HepG2 (cell line): ENCODE results near the gene KANSL3. TPM values are rescaled to one million over a fixed set of nuclear protein-coding genes. Genes with fewer than 3 reads are reported as not detected.

Source experiments
- ATAC-seq: fragments of 200-7000 bp; cut with Tn5 transposase; 3 replicates; pipeline ENCODE4 v1.9.1; 2020; ENCODE audit warnings: mild to moderate bottlenecking, moderate library complexity
- BruUV-seq: library from RNA; stranded (reverse); fragments of 400-500 nt; replicated peaks from 2 replicates; lab custom pipeline; 2021; lab: Mats Ljungman, UMichigan
- CTCF ChIA-PET: fragments of 300-600 bp; formaldehyde crosslinking; extraction: SDS; loops from one replicate; lab custom pipeline; 2021; ENCODE audit warnings: low total read pairs, inconsistent platforms, low intra/inter-chr PET ratio; lab: Yijun Ruan, JAX
- POLR2A ChIA-PET: fragments of 350-600 bp; sonication (Branson Sonifier 250); formaldehyde crosslinking; loops from one replicate; lab custom pipeline; 2020; ENCODE audit warnings: antibody characterized with exemption, inconsistent platforms; lab: Yijun Ruan, JAX
- DNase-seq: peaks from one replicate; pipeline ENCODE4 v3.0.0-alpha.2; 2015; ENCODE audit warnings: low spot score
- FAIRE-seq: peaks from 3 replicates; lab custom pipeline; 2011; peaks lifted over from hg19 to GRCh38; lab: Jason Lieb, UNC
- H2AFZ ChIP-seq: one replicate; pipeline ENCODE4 v1.6.1; 2011; ENCODE audit warnings: low read length, inconsistent platforms
- H3K27ac ChIP-seq: fragments of 300-600 bp; 3 replicates; pipeline ENCODE4 v1.8.0; 2011; ENCODE audit warnings: mixed run types, mild to moderate bottlenecking, mixed read lengths, low read length, inconsistent platforms; ENCODE audit not compliant: insufficient read depth; ENCODE audit errors: extremely low read length
- H3K27me3 ChIP-seq, 2 experiments: fragments of 200-600 bp in 1 of 2; 2 replicates in 1 of 2; 3 replicates in 1 of 2; pipeline versions ENCODE4 v1.6.0 to v1.8.0; 2011; ENCODE audit warnings: low read length in 2 of 2, mild to moderate bottlenecking in 2 of 2, moderate library complexity in 2 of 2, inconsistent platforms in 1 of 2; ENCODE audit not compliant: insufficient read depth in 2 of 2, control insufficient read depth in 1 of 2
- H3K36me3 ChIP-seq, 2 experiments: fragments of 200-600 bp in 1 of 2; replicated peaks in 1 of 2; 2 replicates in 1 of 2; 3 replicates in 1 of 2; pipeline versions ENCODE4 v1.5.1 to v1.8.0; 2011; ENCODE audit warnings: low read length in 2 of 2, inconsistent platforms in 1 of 2; ENCODE audit not compliant: insufficient read depth in 2 of 2, control insufficient read depth in 1 of 2
- H3K4me1 ChIP-seq: 2 replicates; pipeline ENCODE4 v1.5.1; 2012; ENCODE audit warnings: low read length, inconsistent platforms; ENCODE audit not compliant: insufficient read depth
- H3K4me2 ChIP-seq: 2 replicates; pipeline ENCODE4 v1.6.0; 2011; ENCODE audit warnings: low read depth, low read length, inconsistent platforms
- H3K4me3 ChIP-seq, 3 experiments: fragments of 200-600 bp in 1 of 3; sonication (generic), shearing (Covaris generic) in 1 of 3; replicated peaks in 1 of 3; 2 replicates each; pipeline ENCODE4 v1.5.1; 2011 to 2016; ENCODE audit warnings: low read length in 3 of 3, inconsistent platforms in 2 of 3, low read depth in 2 of 3, mild to moderate bottlenecking in 2 of 3, control low read depth in 1 of 3, mixed read lengths in 1 of 3; ENCODE audit not compliant: insufficient read depth in 1 of 3
- H3K79me2 ChIP-seq: one replicate; pipeline ENCODE4 v1.6.1; 2011; ENCODE audit warnings: low read length, inconsistent platforms; ENCODE audit not compliant: insufficient read depth
- H3K9ac ChIP-seq: 2 replicates; pipeline ENCODE4 v1.6.0; 2011; ENCODE audit warnings: mild to moderate bottlenecking, low read depth, low read length, inconsistent platforms; ENCODE audit not compliant: insufficient read depth
- H3K9me3 ChIP-seq: 2 replicates; pipeline ENCODE4 v1.5.1; 2012; ENCODE audit warnings: mild to moderate bottlenecking, low read length
- H4K20me1 ChIP-seq: 2 replicates; pipeline ENCODE4 v1.6.0; 2011; ENCODE audit warnings: inconsistent platforms, mild to moderate bottlenecking, low read length, moderate library complexity; ENCODE audit not compliant: insufficient read depth
- HOXA3 ChIP-seq: sonication (generic); formaldehyde crosslinking; IDR thresholded peaks from 2 replicates; pipeline ENCODE4 v1.5.0; 2020; ENCODE audit warnings: missing genetic modification reagents
- MAFK ChIP-seq, 2 experiments: IDR thresholded peaks in 1 of 2; conservative IDR thresholded peaks in 1 of 2; 2 replicates each; pipeline ENCODE4 v1.6.1; 2011; ENCODE audit warnings: improper control_type of control experiment in 2 of 2, low read length in 2 of 2
- TOPORS ChIP-seq: sonication (generic); formaldehyde crosslinking; IDR thresholded peaks from 2 replicates; pipeline ENCODE4 v1.8.0; 2023; ENCODE audit warnings: mild to moderate bottlenecking, missing genetic modification reagents
- WGBS: methylation state at CpG from one replicate; pipeline ENCODE4 v1.1.6; 2017; ENCODE audit warnings: low lambda C conversion rate; 5-methylcytosine and 5-hydroxymethylcytosine counted together
- in situ Hi-C: cut with HindIII; loops from 2 replicates; pipeline ENCODE4 v1.10.0; 2017; ENCODE audit warnings: low pct_unique_long_range_greater_than_20kb; ENCODE audit not compliant: extremely low pct_ligation_motif_present
- intact Hi-C: fragments of 100-400 bp; cut with micrococcal nuclease; formaldehyde crosslinking; loops from one replicate; pipeline ENCODE4 v1.10.0; 2022; ENCODE audit not compliant: unreplicated experiment
- polyA plus RNA-seq, 8 experiments: library from polyadenylated mRNA; depleted of rRNA in 3 of 8; stranded (reverse) in 7 of 8; unstranded in 1 of 8; fragments of >200 nt; fragmentation: Illumina TruSeq in 4 of 8; extraction: Trizol in 4 of 8; gene quantifications; 2 replicates each; pipeline versions ENCODE4 v1.2.1 to v1.2.3, GENCODE V29; 2011 to 2016; ENCODE audit warnings: low read depth in 4 of 8, missing spikeins in 1 of 8, mixed read lengths in 1 of 8; ENCODE audit not compliant: insufficient read depth in 1 of 8
- total RNA-seq, 5 experiments: library from RNA; depleted of rRNA; stranded (reverse); fragments of >200 nt; fragmentation: Illumina TruSeq; extraction: Trizol; gene quantifications; 2 replicates each; pipeline ENCODE4 v1.2.3, GENCODE V29; 2016; ENCODE audit warnings: low read depth in 1 of 5

KANSL3 gene
- total and polyA plus RNA-seq, 2 of the 13 experiments (the other 11 are each of a cell fraction or from before 2014, with no cell fraction given): 20.8 to 37.3 TPM

DNA sequence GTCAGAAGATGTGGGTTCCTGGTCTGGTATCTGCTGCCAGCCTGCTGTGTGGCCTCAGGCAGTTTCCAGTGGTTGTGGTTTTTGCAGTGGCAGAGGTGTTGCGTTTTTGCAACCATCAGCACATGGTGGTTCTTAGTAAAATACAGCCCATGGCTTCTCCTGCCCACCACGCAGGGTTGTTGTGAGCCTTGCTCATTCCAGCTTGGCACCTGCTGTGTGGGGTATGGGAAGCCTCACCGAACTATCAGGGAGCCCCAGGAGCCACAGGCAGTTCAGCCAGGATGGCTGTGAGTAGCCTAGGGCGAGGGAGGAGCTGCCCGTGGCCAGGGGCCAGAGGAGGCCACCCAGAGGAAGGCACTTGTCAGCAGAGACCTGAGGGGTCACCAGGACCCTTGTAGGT, 91.8 kb downstream of the KANSL3 start:
- intact Hi-C loops: no loop called here

More for the DNA sequence above, 91.8 kb downstream of the KANSL3 start:
- H3K9me3 ChIP-seq: no peaks in the 10 kb centered on the region
- no peak overlapping the region for H3K4me3 ChIP-seq
- no peaks in the 10 kb centered on the region for H3K27me3 ChIP-seq
- POLR2A ChIA-PET: no interaction called here
- in situ Hi-C loops: no loop called here
- H3K9ac ChIP-seq: no peak overlapping the region
- no peaks in the 10 kb centered on the region; a peak in 1 of 5 replicates for H3K36me3 ChIP-seq
- peaks cover 16% of the 10 kb centered on the region for H3K4me1 ChIP-seq
- H3K27ac ChIP-seq: no peak overlapping the region
- H3K4me2 ChIP-seq: no peak overlapping the region
- H4K20me1 ChIP-seq: no peaks in the 10 kb centered on the region
- no peak overlapping the region for H2AFZ ChIP-seq
- H3K79me2 ChIP-seq: no peaks in the 10 kb centered on the region
- DNase-seq: no peak
- WGBS: 67% methylated on average over 3 of the region's 5 CpGs
- TF ChIP-seq TOPORS (CRISPR knock-in tag): peak; percentile 93
- TF ChIP-seq MAFK (conservative IDR thresholded peaks at IDR 0.05 in 1 of 2, IDR thresholded peaks at IDR 0.05 in 1 of 2; ENCODE audit: low read length in 2 of 2): peak; percentile 22 to 47; a peak in 1 of 4 replicates
- TF ChIP-seq HOXA3 (CRISPR knock-in tag): no peak
- TF ChIP-seq, all 625 proteins: peak for 2
- FAIRE-seq: no peak
- CTCF ChIA-PET: no interaction called here
- ATAC-seq: no peak
- BruUV-seq: no TSS peak

Other genes starting within 250 kb of the KANSL3 start
- 0.74 and 1.2 TPM in 2 replicates for gene NEURL3, start 133.0 kb downstream of the KANSL3 start, total RNA-seq (2016; rRNA removed; fragmentation: Illumina TruSeq; extraction: Trizol)
- gene NEURL3, start 133.0 kb downstream of the KANSL3 start, polyA plus RNA-seq (2011; rRNA removed): 0.16 and 0.48 TPM in 2 replicates
- 8.0 and 9.5 TPM in 2 replicates for gene ARID5A, start 101.6 kb downstream of the KANSL3 start, total RNA-seq (2016; rRNA removed; fragmentation: Illumina TruSeq; extraction: Trizol)
- 6.0 and 7.4 TPM in 2 replicates for gene ARID5A, start 101.6 kb downstream of the KANSL3 start, polyA plus RNA-seq (2011; rRNA removed)
- gene FER1L5, start 4.5 kb upstream of the KANSL3 start, total RNA-seq (2016; rRNA removed; fragmentation: Illumina TruSeq; extraction: Trizol): 0.02 TPM in 1 of 2 replicates, not detected in the other
- 0.08 and 0.22 TPM in 2 replicates for gene FER1L5, start 4.5 kb upstream of the KANSL3 start, polyA plus RNA-seq (2011; rRNA removed)
- gene LMAN2L, start 101.8 kb upstream of the KANSL3 start, total RNA-seq (2016; rRNA removed; fragmentation: Illumina TruSeq; extraction: Trizol): 27.7 and 57.9 TPM in 2 replicates
- gene LMAN2L, start 101.8 kb upstream of the KANSL3 start, polyA plus RNA-seq (2011; rRNA removed): 35.5 and 39.1 TPM in 2 replicates
- 3.0 and 5.9 TPM in 2 replicates for gene CNNM4, start 122.6 kb upstream of the KANSL3 start, total RNA-seq (2016; rRNA removed; fragmentation: Illumina TruSeq; extraction: Trizol)
- 8.4 and 9.8 TPM in 2 replicates for gene CNNM4, start 122.6 kb upstream of the KANSL3 start, polyA plus RNA-seq (2011; rRNA removed)
- gene CNNM3, start 178.0 kb upstream of the KANSL3 start, total RNA-seq (2016; rRNA removed; fragmentation: Illumina TruSeq; extraction: Trizol): 8.4 and 21.2 TPM in 2 replicates
- gene CNNM3, start 178.0 kb upstream of the KANSL3 start, polyA plus RNA-seq (2011; rRNA removed): 27.9 and 43.4 TPM in 2 replicates
- 0.35 and 1.5 TPM in 2 replicates for gene ANKRD23, start 205.7 kb upstream of the KANSL3 start, total RNA-seq (2016; rRNA removed; fragmentation: Illumina TruSeq; extraction: Trizol)
- 1.6 and 2.7 TPM in 2 replicates for gene ANKRD23, start 205.7 kb upstream of the KANSL3 start, polyA plus RNA-seq (2011; rRNA removed)
- 23.2 and 26.7 TPM in 2 replicates for gene ANKRD39, start 219.7 kb upstream of the KANSL3 start, total RNA-seq (2016; rRNA removed; fragmentation: Illumina TruSeq; extraction: Trizol)
- 24.8 and 27.8 TPM in 2 replicates for gene ANKRD39, start 219.7 kb upstream of the KANSL3 start, polyA plus RNA-seq (2011; rRNA removed)
- 11.3 and 25.9 TPM in 2 replicates for gene SEMA4C, start 231.8 kb upstream of the KANSL3 start, total RNA-seq (2016; rRNA removed; fragmentation: Illumina TruSeq; extraction: Trizol)
- gene SEMA4C, start 231.8 kb upstream of the KANSL3 start, polyA plus RNA-seq (2011; rRNA removed): 46.6 and 69.2 TPM in 2 replicates